Measurements from ENCODE around the gene RALGPS1. TPM values are rescaled to one million over a fixed set of nuclear protein-coding genes. Genes with fewer than 3 reads are reported as not detected.
"Not testable (repeated sequence)": the region's sequence is repeated elsewhere in the genome, so short reads cannot be mapped to it uniquely, and the experiment has no call there.

RALGPS1 gene
- total RNA-seq, 1 donor = 8.2 TPM

- Histone ChIP-seq H3K27me3 (ENCODE audit: insufficient read depth, low read length) (no peaks in the 10 kb centered on the region), H3K4me3 (ENCODE audit: low read length) (no peak overlapping the region), H3K4me1 (ENCODE audit: insufficient read depth, low read length) (no peaks in the 10 kb centered on the region), H3K9me3 (ENCODE audit: low read depth, low read length) (no peaks in the 10 kb centered on the region)
Observed at GRCh38 chr9:127140842-127141675, 226.5 kb downstream of the RALGPS1 start.

- Histone ChIP-seq H3K4me3 (ENCODE audit: low read length) (no peak overlapping the region), H3K27me3 (ENCODE audit: insufficient read depth, low read length) (no peaks in the 10 kb centered on the region), H3K9me3 (ENCODE audit: low read depth, low read length) (no peaks in the 10 kb centered on the region), H3K4me1 (ENCODE audit: insufficient read depth, low read length) (no peaks in the 10 kb centered on the region)
Observed at GRCh38 chr9:127142291-127142690, 227.7 kb downstream of the RALGPS1 start.

GRCh38 chr9:127142931-127143464, 228.4 kb downstream of the RALGPS1 start:
- no peaks in the 10 kb centered on the region for H3K27me3 ChIP-seq (ENCODE audit: insufficient read depth, low read length)
- H3K4me3 ChIP-seq (ENCODE audit: low read length) = no peak overlapping the region
- no peaks in the 10 kb centered on the region for H3K4me1 ChIP-seq (ENCODE audit: insufficient read depth, low read length)
- H3K9me3 ChIP-seq (ENCODE audit: low read depth, low read length) = no peaks in the 10 kb centered on the region

GRCh38 chr9:127143920-127144465, 229.4 kb downstream of the RALGPS1 start:
- H3K4me3 ChIP-seq (ENCODE audit: low read length) = no peak overlapping the region
- no peaks in the 10 kb centered on the region for H3K27me3 ChIP-seq (ENCODE audit: insufficient read depth, low read length)
- no peaks in the 10 kb centered on the region for H3K4me1 ChIP-seq (ENCODE audit: insufficient read depth, low read length)
- no peaks in the 10 kb centered on the region for H3K9me3 ChIP-seq (ENCODE audit: low read depth, low read length)

- no peak overlapping the region for H3K4me3 ChIP-seq (ENCODE audit: low read length)
- H3K9me3 ChIP-seq (ENCODE audit: low read depth, low read length) = no peaks in the 10 kb centered on the region
- H3K27me3 ChIP-seq (ENCODE audit: insufficient read depth, low read length) = no peaks in the 10 kb centered on the region
- H3K4me1 ChIP-seq (ENCODE audit: insufficient read depth, low read length) = no peaks in the 10 kb centered on the region
Observed at GRCh38 chr9:127144670-127145445, 230.3 kb downstream of the RALGPS1 start.

- H3K4me1 ChIP-seq (ENCODE audit: insufficient read depth, low read length); H3K27me3 ChIP-seq (ENCODE audit: insufficient read depth, low read length); H3K9me3 ChIP-seq (ENCODE audit: low read depth, low read length); H3K4me3 ChIP-seq (ENCODE audit: low read length): not testable (repeated sequence)
Observed at GRCh38 chr9:127146841-127147240, 232.3 kb downstream of the RALGPS1 start.

- Histone ChIP-seq H3K4me1 (ENCODE audit: insufficient read depth, low read length) (no peaks in the 10 kb centered on the region), H3K27me3 (ENCODE audit: insufficient read depth, low read length) (no peaks in the 10 kb centered on the region), H3K4me3 (ENCODE audit: low read length) (no peak overlapping the region), H3K9me3 (ENCODE audit: low read depth, low read length) (no peaks in the 10 kb centered on the region)
Observed at GRCh38 chr9:127147251-127147650, 232.7 kb downstream of the RALGPS1 start.

GRCh38 chr9:127148014-127148413, 233.4 kb downstream of the RALGPS1 start:
- Histone ChIP-seq H3K4me1 (ENCODE audit: insufficient read depth, low read length) (no peaks in the 10 kb centered on the region), H3K4me3 (ENCODE audit: low read length) (no peak overlapping the region), H3K27me3 (ENCODE audit: insufficient read depth, low read length) (no peaks in the 10 kb centered on the region), H3K9me3 (ENCODE audit: low read depth, low read length) (no peaks in the 10 kb centered on the region)

- H3K4me1 ChIP-seq (ENCODE audit: insufficient read depth, low read length) = peaks cover under 1% of the 10 kb centered on the region
- no peak overlapping the region for H3K4me3 ChIP-seq (ENCODE audit: low read length)
- H3K27me3 ChIP-seq (ENCODE audit: insufficient read depth, low read length) = no peaks in the 10 kb centered on the region
- H3K9me3 ChIP-seq (ENCODE audit: low read depth, low read length) = no peaks in the 10 kb centered on the region
Observed at GRCh38 chr9:127149010-127149409, 234.4 kb downstream of the RALGPS1 start.

- Histone ChIP-seq H3K27me3 (ENCODE audit: insufficient read depth, low read length) (no peaks in the 10 kb centered on the region), H3K9me3 (ENCODE audit: low read depth, low read length) (no peaks in the 10 kb centered on the region)
Observed at GRCh38 chr9:127149463-127150390, 235.1 kb downstream of the RALGPS1 start.

GRCh38 chr9:127153501-127153900, 238.9 kb downstream of the RALGPS1 start:
- peaks cover 10% of the 10 kb centered on the region for H3K4me1 ChIP-seq (ENCODE audit: insufficient read depth, low read length)
- no peaks in the 10 kb centered on the region for H3K27me3 ChIP-seq (ENCODE audit: insufficient read depth, low read length)
- H3K4me3 ChIP-seq (ENCODE audit: low read length) = no peak overlapping the region
- no peaks in the 10 kb centered on the region for H3K9me3 ChIP-seq (ENCODE audit: low read depth, low read length)

More at GRCh38 chr9:127149463-127150390, 235.1 kb downstream of the RALGPS1 start:
- Histone ChIP-seq H3K4me3 (ENCODE audit: low read length) (no peak overlapping the region), H3K4me1 (ENCODE audit: insufficient read depth, low read length) (peaks cover 7% of the 10 kb centered on the region)

- Histone ChIP-seq H3K4me1 (ENCODE audit: insufficient read depth, low read length) (peaks cover 10% of the 10 kb centered on the region), H3K4me3 (ENCODE audit: low read length) (no peak overlapping the region), H3K27me3 (ENCODE audit: insufficient read depth, low read length) (no peaks in the 10 kb centered on the region), H3K9me3 (ENCODE audit: low read depth, low read length) (no peaks in the 10 kb centered on the region)
Observed at GRCh38 chr9:127154003-127154389, 239.4 kb downstream of the RALGPS1 start.

GRCh38 chr9:127154390-127155191, 240.0 kb downstream of the RALGPS1 start:
- H3K4me1 ChIP-seq (ENCODE audit: insufficient read depth, low read length) = peaks cover 10% of the 10 kb centered on the region
- no peak overlapping the region for H3K4me3 ChIP-seq (ENCODE audit: low read length)
- no peaks in the 10 kb centered on the region for H3K27me3 ChIP-seq (ENCODE audit: insufficient read depth, low read length)
- H3K9me3 ChIP-seq (ENCODE audit: low read depth, low read length) = no peaks in the 10 kb centered on the region

Data from mononuclear cell (primary cell).